ENCODE results near the gene FIG4.
A peak's percentile ranks its signal among the peaks of the same experiment; 100 is the strongest.
"Not testable (repeated sequence)": the region's sequence is repeated elsewhere in the genome, so short reads cannot be mapped to it uniquely, and the experiment has no call there.

GRCh38 chr6:109708099-109708498 lies 17.0 kb downstream of the FIG4 start:
- TF ChIP-seq TSHZ2 (CRISPR knock-in tag; IDR thresholded peaks at IDR 0.05) = not testable (repeated sequence)
- TF ChIP-seq ZNF8 (CRISPR knock-in tag; IDR thresholded peaks at IDR 0.05) = peak; percentile 72
